Activated T-cell treated with anti-CD3 and anti-CD28 coated beads, Interleukin-2, amount 50 U/mL, for 4 hours (primary cell): Measurements from ENCODE around the gene MARK4. TPM values are rescaled to one million over a fixed set of nuclear protein-coding genes. Genes with fewer than 3 reads are reported as not detected.
"Not testable (repeated sequence)": the region's sequence is repeated elsewhere in the genome, so short reads cannot be mapped to it uniquely, and the experiment has no call there.

ENCODE experiments used
- ATAC-seq, 2 donors: fragments of 200-7000 bp; cut with Tn5 transposase; one replicate each; pipeline ENCODE4 v1.10.0; 2021
- DNase-seq: peaks from one replicate; pipeline ENCODE4 v3.0.0-alpha.2; 2020
- H3K27me3 Mint-ChIP-seq: one replicate; pipeline ENCODE4 v1.8.0; 2021; ENCODE audit warnings: low read depth, mixed read lengths
- H3K36me3 Mint-ChIP-seq: one replicate; pipeline ENCODE4 v1.8.0; 2022; ENCODE audit warnings: mixed read lengths; ENCODE audit not compliant: insufficient read depth
- H3K4me1 Mint-ChIP-seq: one replicate; pipeline ENCODE4 v1.8.0; 2021; ENCODE audit warnings: low read depth, mixed read lengths
- H3K4me3 Mint-ChIP-seq: one replicate; pipeline ENCODE4 v1.8.0; 2021; ENCODE audit warnings: mild to moderate bottlenecking, moderate library complexity, mixed read lengths
- H3K9me3 Mint-ChIP-seq: one replicate; pipeline ENCODE4 v1.8.0; 2021; ENCODE audit warnings: mixed read lengths
- total RNA-seq, 3 donors: library from RNA; stranded (reverse); gene quantifications; one replicate each; pipeline ENCODE4 v1.2.1, GENCODE V29; 2021

MARK4 gene
- total RNA-seq, 3 donors from 2014 or later: 14.6 to 18.3 (median 15.9) TPM

DNA sequence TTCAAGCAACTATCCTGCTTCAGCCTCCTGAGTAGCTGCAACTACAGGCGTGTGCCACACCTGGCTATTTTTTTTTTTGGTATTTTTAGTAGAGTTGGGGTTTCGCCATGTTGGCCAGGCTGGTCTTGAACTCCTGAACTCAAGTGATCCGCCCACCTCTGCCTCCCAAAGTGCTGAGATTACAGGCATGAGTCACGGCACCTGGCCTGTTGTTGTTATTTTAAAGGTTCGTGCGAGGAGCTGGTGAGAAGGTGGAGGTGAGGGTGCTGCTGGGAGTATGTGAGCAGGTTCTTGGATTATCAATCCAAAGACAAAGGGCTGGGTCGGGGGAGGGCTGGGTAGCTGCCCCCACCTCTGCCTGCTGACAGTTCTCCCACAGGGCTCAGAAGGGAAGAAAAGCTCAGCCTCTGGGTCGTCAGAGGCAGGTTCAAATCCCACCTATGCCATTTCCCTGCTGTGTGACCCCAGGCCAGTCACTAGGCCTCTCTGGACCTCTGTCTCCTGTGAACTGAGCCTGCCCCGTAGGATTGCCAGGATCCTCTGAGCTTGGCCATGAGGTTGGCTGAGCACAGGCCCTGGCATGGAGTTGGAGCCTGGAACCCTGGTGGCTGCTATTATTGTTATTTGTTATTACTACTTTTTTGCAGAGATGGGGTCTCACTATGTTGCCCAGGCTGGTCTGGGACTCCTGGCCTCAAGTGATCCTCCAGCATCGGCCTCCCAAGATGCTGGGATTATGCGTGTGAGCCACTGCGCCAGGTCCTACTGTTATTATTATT lies 70.1 kb downstream of the MARK4 start:
- no peak for DNase-seq
- Mint-ChIP-seq H3K4me3 (no peak overlapping the region), H3K9me3 (no peaks in the 10 kb centered on the region), H3K4me1 (no peaks in the 10 kb centered on the region), H3K36me3 (no peaks in the 10 kb centered on the region), H3K27me3 (peaks cover 47% of the 10 kb centered on the region)
- no peak for ATAC-seq

DNA sequence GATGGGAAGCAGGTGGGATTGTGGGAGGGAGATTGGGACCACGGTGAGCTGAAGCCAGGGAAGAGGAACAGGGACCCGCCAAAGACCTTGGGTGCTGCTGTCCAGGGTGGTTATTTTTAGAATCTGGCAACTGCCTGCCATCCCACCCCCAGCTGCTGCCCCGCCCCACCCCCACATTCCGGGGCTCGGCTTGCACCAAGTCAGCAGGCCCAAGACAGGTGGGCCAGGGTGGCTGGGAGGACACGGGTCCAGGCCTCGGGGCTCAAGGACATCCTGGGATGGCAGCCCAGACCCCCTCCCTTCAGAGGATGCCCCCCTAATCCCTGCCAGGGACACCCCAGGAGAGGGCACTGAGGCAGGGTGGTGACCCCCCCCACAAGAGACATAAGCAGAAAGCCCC lies 70.8 kb downstream of the MARK4 start:
- Mint-ChIP-seq H3K27me3 (peaks cover 46% of the 10 kb centered on the region), H3K4me1 (no peaks in the 10 kb centered on the region), H3K4me3 (no peak overlapping the region), H3K9me3 (no peaks in the 10 kb centered on the region), H3K36me3 (no peaks in the 10 kb centered on the region)
- DNase-seq (no peak), ATAC-seq (no peak)

GRCh38 chr19:45322311-45322710 lies 71.2 kb downstream of the MARK4 start:
- H3K36me3 Mint-ChIP-seq: no peaks in the 10 kb centered on the region
- H3K9me3 Mint-ChIP-seq: no peaks in the 10 kb centered on the region
- ATAC-seq (no peak), DNase-seq (no peak)
- H3K4me1 Mint-ChIP-seq: no peaks in the 10 kb centered on the region
- no peak overlapping the region for H3K4me3 Mint-ChIP-seq
- peaks cover 44% of the 10 kb centered on the region for H3K27me3 Mint-ChIP-seq

- H3K36me3 Mint-ChIP-seq: no peaks in the 10 kb centered on the region
- no peak within 1 kb of the TSS for H3K4me3 Mint-ChIP-seq
- ATAC-seq (no peak), DNase-seq (no peak)
- no peaks in the 10 kb centered on the region for H3K4me1 Mint-ChIP-seq
- no peaks in the 10 kb centered on the region for H3K9me3 Mint-ChIP-seq
- H3K27me3 Mint-ChIP-seq: peaks cover 40% of the 10 kb centered on the region
Measured at GRCh38 chr19:45322744-45323281, 71.7 kb downstream of the MARK4 start, which contains the start of gene CKM. CKM (minus strand) TSS chr19:45322875; CDS start chr19:45319713, 3,162 bp downstream.

GRCh38 chr19:45323671-45324081 lies 72.6 kb downstream of the MARK4 start:
- Mint-ChIP-seq H3K4me1 (no peaks in the 10 kb centered on the region), H3K36me3 (no peaks in the 10 kb centered on the region)
- DNase-seq: no peak

GRCh38 chr19:45324349-45324907 lies 73.4 kb downstream of the MARK4 start:
- Mint-ChIP-seq H3K36me3 (no peaks in the 10 kb centered on the region), H3K4me1 (no peaks in the 10 kb centered on the region), H3K9me3 (no peaks in the 10 kb centered on the region), H3K4me3 (no peak overlapping the region), H3K27me3 (peaks cover 29% of the 10 kb centered on the region)
- DNase-seq (no peak), ATAC-seq (no peak)

More at GRCh38 chr19:45323671-45324081, 72.6 kb downstream of the MARK4 start:
- Mint-ChIP-seq H3K27me3 (peaks cover 32% of the 10 kb centered on the region), H3K4me3 (no peak overlapping the region), H3K9me3 (no peaks in the 10 kb centered on the region)
- peak in 1 of 2 donors; percentile 36 for ATAC-seq

- Mint-ChIP-seq H3K36me3 (no peaks in the 10 kb centered on the region), H3K27me3 (peaks cover 19% of the 10 kb centered on the region), H3K4me1 (no peaks in the 10 kb centered on the region), H3K4me3 (no peak overlapping the region), H3K9me3 (no peaks in the 10 kb centered on the region)
- DNase-seq: no peak
- ATAC-seq: no peak
Measured at GRCh38 chr19:45327404-45328143, 76.5 kb downstream of the MARK4 start.

GRCh38 chr19:45331411-45331810 lies 80.3 kb downstream of the MARK4 start:
- DNase-seq: no peak
- Mint-ChIP-seq H3K9me3 (no peaks in the 10 kb centered on the region), H3K27me3 (peaks cover 4% of the 10 kb centered on the region), H3K4me1 (no peaks in the 10 kb centered on the region), H3K36me3 (no peaks in the 10 kb centered on the region), H3K4me3 (no peak overlapping the region)
- no peak for ATAC-seq

DNA sequence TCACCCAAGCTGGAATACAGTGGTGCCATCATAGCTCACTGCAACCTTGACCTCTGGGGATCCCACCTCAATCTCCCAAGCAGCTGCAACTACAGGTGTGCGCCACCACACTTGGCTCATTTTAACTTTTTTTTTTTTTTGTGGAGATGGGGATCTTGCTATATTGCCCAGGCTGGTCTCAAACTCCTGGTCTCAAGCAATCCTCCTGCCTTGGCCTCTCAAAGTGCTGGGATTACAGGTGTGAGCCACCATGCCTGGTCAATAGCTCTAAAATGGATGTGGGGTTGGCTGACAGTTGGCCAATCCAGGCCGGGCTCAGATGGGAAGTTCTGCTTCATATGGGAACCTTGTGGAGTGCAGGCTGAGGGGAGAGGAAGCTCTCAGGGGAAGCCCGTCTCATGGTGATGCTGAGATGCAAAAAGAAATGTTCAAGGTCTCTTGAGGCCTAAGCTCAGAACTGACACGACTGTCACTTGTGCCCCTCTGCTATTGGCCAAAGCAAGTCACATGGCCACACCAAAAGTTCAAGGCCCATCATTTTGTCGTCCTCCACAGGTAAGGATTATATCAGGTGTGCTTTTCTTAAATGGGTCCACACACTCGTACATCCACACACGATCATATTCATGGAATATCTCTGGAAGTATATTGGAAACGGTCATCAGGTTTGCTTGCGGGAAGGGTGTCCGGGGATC lies 82.7 kb downstream of the MARK4 start:
- ATAC-seq (no peak), DNase-seq (no peak)
- no peaks in the 10 kb centered on the region for H3K36me3 Mint-ChIP-seq
- no peaks in the 10 kb centered on the region for H3K9me3 Mint-ChIP-seq
- H3K27me3 Mint-ChIP-seq: peaks cover 9% of the 10 kb centered on the region
- no peak overlapping the region for H3K4me3 Mint-ChIP-seq
- no peaks in the 10 kb centered on the region for H3K4me1 Mint-ChIP-seq

- not testable (repeated sequence) for H3K9me3 Mint-ChIP-seq, DNase-seq, H3K4me1 Mint-ChIP-seq, H3K36me3 Mint-ChIP-seq, ATAC-seq, H3K4me3 Mint-ChIP-seq
- peaks cover 18% of the 10 kb centered on the region for H3K27me3 Mint-ChIP-seq
Measured at GRCh38 chr19:45334881-45335280, 83.8 kb downstream of the MARK4 start.

- ATAC-seq (no peak), DNase-seq (no peak)
- H3K4me3 Mint-ChIP-seq: no peak overlapping the region
- peaks cover 22% of the 10 kb centered on the region for H3K27me3 Mint-ChIP-seq
- H3K36me3 Mint-ChIP-seq: no peaks in the 10 kb centered on the region
- H3K4me1 Mint-ChIP-seq: peaks cover 4% of the 10 kb centered on the region
- no peaks in the 10 kb centered on the region for H3K9me3 Mint-ChIP-seq
Measured at GRCh38 chr19:45336696-45337251, 85.7 kb downstream of the MARK4 start.

DNA sequence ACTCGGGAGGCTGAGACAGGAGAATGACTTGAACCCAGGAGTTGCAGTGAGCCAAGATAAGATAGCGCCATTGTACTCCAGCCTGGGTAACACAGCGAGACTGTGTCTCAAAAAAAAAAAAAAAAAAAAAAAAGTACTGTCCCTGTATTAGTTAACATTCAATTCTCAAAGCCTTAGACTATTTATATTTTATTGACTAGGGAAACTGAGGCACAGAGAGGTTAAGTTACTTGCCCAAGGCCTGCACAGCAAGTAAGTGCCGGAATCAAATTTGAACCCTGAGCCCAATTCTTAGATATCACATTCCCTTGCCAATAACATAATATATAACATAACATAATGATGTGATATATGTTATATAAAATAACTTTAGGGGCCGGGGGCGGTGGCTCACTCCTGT lies 88.6 kb downstream of the MARK4 start:
- Mint-ChIP-seq H3K9me3 (no peaks in the 10 kb centered on the region), H3K4me1 (peaks cover 4% of the 10 kb centered on the region), H3K4me3 (no peak overlapping the region), H3K27me3 (peaks cover 28% of the 10 kb centered on the region), H3K36me3 (no peaks in the 10 kb centered on the region)
- no peak for DNase-seq
- no peak for ATAC-seq

DNA sequence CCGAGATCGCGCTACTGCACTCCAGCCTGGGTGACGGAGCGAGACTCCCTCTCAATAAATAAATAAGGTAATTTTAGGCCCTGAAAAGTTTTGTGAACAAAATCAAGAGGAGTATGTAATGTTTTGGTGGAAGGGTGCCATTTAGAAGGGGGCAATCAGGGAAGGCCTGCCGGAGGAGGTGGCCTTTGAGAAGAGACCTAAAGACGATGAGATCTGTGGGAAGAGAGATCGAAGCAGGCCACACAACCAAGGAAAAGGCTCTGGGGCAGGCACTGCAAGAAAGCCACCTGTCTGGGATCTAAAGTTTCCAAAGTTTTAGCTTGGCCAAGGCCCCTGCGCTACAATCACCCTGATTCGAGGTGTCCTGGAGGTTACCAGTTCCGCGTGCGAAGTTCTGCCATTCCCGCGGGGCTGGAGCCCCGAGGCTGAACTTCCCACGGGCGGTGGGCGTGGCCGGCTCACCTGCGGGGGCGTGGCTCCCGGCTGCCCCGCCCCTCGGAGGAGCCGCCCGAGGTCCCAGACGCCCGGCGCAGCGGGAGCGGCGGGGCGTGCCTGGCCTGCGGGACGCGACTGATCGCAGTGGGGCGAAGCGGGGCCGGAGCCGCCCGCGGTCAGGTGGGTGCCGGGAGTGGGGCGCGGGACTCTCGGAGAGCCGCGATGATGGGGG lies 89.3 kb downstream of the MARK4 start, which contains the start of gene KLC3:
Gene KLC3 (plus strand): TSS at position 519 of the 667 bp plus-strand sequence. CDS start 4,792 bp downstream, outside the sequence.
- DNase-seq: peak; percentile 25
- ATAC-seq: peak; percentile 47 to 65
- no peaks in the 10 kb centered on the region for H3K36me3 Mint-ChIP-seq
- H3K9me3 Mint-ChIP-seq: no peaks in the 10 kb centered on the region
- peaks cover 4% of the 10 kb centered on the region for H3K4me1 Mint-ChIP-seq
- peak within 1 kb of the TSS; percentile 46 for H3K4me3 Mint-ChIP-seq
- H3K27me3 Mint-ChIP-seq: peaks cover 32% of the 10 kb centered on the region
